IMR-90 (cell line): ENCODE results near the gene RAB43. TPM values are rescaled to one million over a fixed set of nuclear protein-coding genes. Genes with fewer than 3 reads are reported as not detected.

Experiments used
- ATAC-seq: fragments of 200-7000 bp; cut with Tn5 transposase; 2 replicates; pipeline ENCODE4 v1.9.1; 2020; ENCODE audit warnings: low read depth, mild to moderate bottlenecking, moderate library complexity
- BruUV-seq: library from RNA; stranded (reverse); fragments of 400-500 nt; replicated peaks from 2 replicates; lab custom pipeline; 2021; lab: Mats Ljungman, UMichigan
- CTCF ChIA-PET: fragments of 300-600 bp; formaldehyde crosslinking; extraction: SDS; loops from one replicate; lab custom pipeline; 2021; ENCODE audit warnings: antibody characterized with exemption; lab: Yijun Ruan, JAX
- POLR2A ChIA-PET: fragments of 300-600 bp; sonication (Branson Sonifier 250); formaldehyde crosslinking; loops from one replicate; lab custom pipeline; 2022; ENCODE audit warnings: antibody characterized with exemption; ENCODE audit not compliant: unreplicated experiment; lab: Charles Lee
- DNase-seq: peaks from one replicate; pipeline ENCODE4 v3.0.0; 2013
- H2AFZ ChIP-seq: replicated peaks from 2 replicates; pipeline ENCODE3; 2013; ENCODE audit warnings: low read length, mild to moderate bottlenecking; ENCODE audit not compliant: poor library complexity
- H2AK5ac ChIP-seq: 2 replicates; pipeline ENCODE4 v1.6.1; 2013; ENCODE audit warnings: low read depth, low read length, inconsistent platforms
- H2AK9ac ChIP-seq: replicated peaks from 2 replicates; pipeline ENCODE3; 2013; ENCODE audit warnings: mild to moderate bottlenecking, low read depth, low read length, moderate library complexity; ENCODE audit not compliant: poor library complexity
- H2BK120ac ChIP-seq: 2 replicates; pipeline ENCODE4 v1.6.1; 2013; ENCODE audit warnings: low read depth, low read length, inconsistent platforms
- H2BK15ac ChIP-seq: 3 replicates; pipeline ENCODE4 v1.6.1; 2013; ENCODE audit warnings: low read depth, low read length, inconsistent platforms
- H2BK20ac ChIP-seq: 2 replicates; pipeline ENCODE4 v1.6.1; 2013; ENCODE audit warnings: low read depth, mild to moderate bottlenecking, inconsistent platforms, low read length, moderate library complexity
- H2BK5ac ChIP-seq: 2 replicates; pipeline ENCODE4 v1.6.1; 2013; ENCODE audit warnings: mild to moderate bottlenecking, low read depth, low read length, inconsistent platforms; ENCODE audit not compliant: poor library complexity, severe bottlenecking
- H3K14ac ChIP-seq: replicated peaks from 2 replicates; pipeline ENCODE4 v1.6.1; 2013; ENCODE audit warnings: low read depth, low read length, inconsistent platforms
- H3K18ac ChIP-seq: 2 replicates; pipeline ENCODE4 v1.6.1; 2013; ENCODE audit warnings: low read depth, low read length, control low read depth
- H3K23ac ChIP-seq: 2 replicates; pipeline ENCODE4 v1.6.1; 2013; ENCODE audit warnings: low read depth, low read length, inconsistent platforms
- H3K27ac ChIP-seq: 2 replicates; pipeline ENCODE4 v1.5.1; 2013; ENCODE audit warnings: mild to moderate bottlenecking, control low read depth, low read length; ENCODE audit not compliant: insufficient read depth
- H3K27me3 ChIP-seq: 2 replicates; pipeline ENCODE4 v1.6.1; 2013; ENCODE audit warnings: low read length; ENCODE audit not compliant: control insufficient read depth, insufficient read depth
- H3K36me3 ChIP-seq: 2 replicates; pipeline ENCODE4 v1.6.1; 2013; ENCODE audit warnings: low read length, mixed read lengths; ENCODE audit not compliant: control insufficient read depth, insufficient read depth
- H3K4ac ChIP-seq: 2 replicates; pipeline ENCODE4 v1.6.1; 2013; ENCODE audit warnings: low read depth, low read length, inconsistent platforms
- H3K4me1 ChIP-seq: 2 replicates; pipeline ENCODE4 v1.6.1; 2013; ENCODE audit warnings: low read length, mixed read lengths; ENCODE audit not compliant: control insufficient read depth, insufficient read depth
- H3K4me2 ChIP-seq: 2 replicates; pipeline ENCODE4 v1.6.1; 2013; ENCODE audit warnings: low read depth, mild to moderate bottlenecking, control low read depth, low read length, moderate library complexity
- H3K4me3 ChIP-seq: 2 replicates; pipeline ENCODE4 v1.5.1; 2013; ENCODE audit warnings: low read depth, mild to moderate bottlenecking, control low read depth, low read length, moderate library complexity; ENCODE audit not compliant: insufficient read depth
- H3K56ac ChIP-seq: 2 replicates; pipeline ENCODE4 v1.6.1; 2013; ENCODE audit warnings: low read length, inconsistent platforms; ENCODE audit not compliant: insufficient read depth; ENCODE audit errors: extremely low read depth
- H3K79me1 ChIP-seq, 2 experiments: 2 replicates each; pipeline ENCODE4 v1.6.1; 2013; ENCODE audit warnings: low read length in 2 of 2, inconsistent platforms in 1 of 2, low read depth in 1 of 2
- H3K9ac ChIP-seq: 2 replicates; pipeline ENCODE4 v1.6.1; 2013; ENCODE audit warnings: low read depth, low read length, control low read depth
- H3K9me1 ChIP-seq: 2 replicates; pipeline ENCODE4 v1.6.1; 2013; ENCODE audit warnings: low read length, inconsistent platforms; ENCODE audit not compliant: insufficient read depth
- H3K9me3 ChIP-seq: 2 replicates; pipeline ENCODE4 v1.6.1; 2013; ENCODE audit warnings: low read length; ENCODE audit not compliant: control insufficient read depth, insufficient read depth
- H4K20me1 ChIP-seq: 2 replicates; pipeline ENCODE4 v1.6.1; 2013; ENCODE audit warnings: low read length, inconsistent platforms; ENCODE audit not compliant: insufficient read depth
- H4K5ac ChIP-seq: 2 replicates; pipeline ENCODE4 v1.6.1; 2013; ENCODE audit warnings: mild to moderate bottlenecking, low read depth, low read length, control low read depth
- H4K8ac ChIP-seq, 2 experiments: 2 replicates each; pipeline ENCODE4 v1.6.1; 2013; ENCODE audit warnings: low read depth in 2 of 2, low read length in 2 of 2, control low read depth in 1 of 2, inconsistent platforms in 1 of 2
- H4K91ac ChIP-seq: 2 replicates; pipeline ENCODE4 v1.6.1; 2013; ENCODE audit warnings: low read depth, low read length, inconsistent platforms; ENCODE audit not compliant: insufficient read depth
- BHLHE40 ChIP-seq: fragments of 150-350 bp; IDR thresholded peaks from 2 replicates; pipeline ENCODE4 v1.6.1; 2016; ENCODE audit warnings: mild to moderate bottlenecking, low read depth, low read length
- ELK1 ChIP-seq: fragments of 150-350 bp; IDR thresholded peaks from 2 replicates; pipeline ENCODE4 v1.6.1; 2016; ENCODE audit warnings: low read depth, mild to moderate bottlenecking, low read length, moderate library complexity, borderline replicate concordance
- FOS ChIP-seq: fragments of 150-350 bp; IDR thresholded peaks from 2 replicates; pipeline ENCODE4 v1.6.1; 2016; ENCODE audit warnings: low read depth, low read length
- MAFK ChIP-seq: IDR thresholded peaks from 2 replicates; pipeline ENCODE4 v1.6.1; 2012; ENCODE audit warnings: low read depth, low read length, improper control_type of control experiment
- POLR2A ChIP-seq: IDR thresholded peaks from 2 replicates; pipeline ENCODE4 v1.6.1; 2012; ENCODE audit warnings: mild to moderate bottlenecking, low read depth, low read length
- USF2 ChIP-seq: fragments of 150-350 bp; IDR thresholded peaks from 2 replicates; pipeline ENCODE4 v1.6.1; 2017; ENCODE audit warnings: mild to moderate bottlenecking, antibody characterized with exemption, low read length, low read depth
- WGBS, 2 experiments: methylation state at CpG; one replicate each; pipeline versions ENCODE4 v1.1.5 to v1.1.7; 2013; ENCODE audit warnings: missing lambda C conversion rate in 2 of 2; ENCODE audit not compliant: insufficient read length in 1 of 2; ENCODE audit errors: extremely low coverage in 2 of 2; 5-methylcytosine and 5-hydroxymethylcytosine counted together
- dilution Hi-C: fragments of 300-500 bp; cut with HindIII; formaldehyde crosslinking; loops from one replicate; pipeline ENCODE4 v1.14.3; 2018; ENCODE audit warnings: low sequenced_read_pairs; ENCODE audit not compliant: unreplicated experiment
- in situ Hi-C: fragments of 300-500 bp; cut with MboI; formaldehyde crosslinking; loops from 3 replicates; pipeline ENCODE4 v1.14.3; 2019; ENCODE audit warnings: low sequenced_read_pairs, inconsistent platforms, mixed read lengths
- intact Hi-C: fragments of 100-400 bp; cut with micrococcal nuclease; formaldehyde crosslinking; loops from 2 replicates; pipeline ENCODE4 v1.10.0; 2022
- polyA plus RNA-seq, 3 experiments: library from polyadenylated mRNA; depleted of rRNA; stranded (reverse); fragments of >200 nt; gene quantifications; 2 replicates each; pipeline ENCODE4 v1.2.3, GENCODE V29; 2012; ENCODE audit warnings: low replicate concordance in 1 of 3
- total RNA-seq: library from RNA; depleted of rRNA; stranded (reverse); fragments of >200 nt; gene quantifications from 2 replicates; pipeline ENCODE4 v1.2.3, GENCODE V29; 2012

The RAB43 gene
- total and polyA plus RNA-seq, 2 of the 4 experiments (the other 2 are of a cell fraction) = 9.9 to 14.0 TPM

GRCh38 chr3:129061023-129061887 lies 60.3 kb downstream of the RAB43 start:
- Histone ChIP-seq H3K9me1 (no peaks in the 10 kb centered on the region), H3K23ac (no peak overlapping the region), H2AK5ac (no peak overlapping the region), H2AK9ac (no peak overlapping the region), H3K4ac (no peak overlapping the region), H3K27ac (no peak overlapping the region), H4K5ac (no peak overlapping the region), H4K8ac (no peak overlapping the region), H2BK5ac (no peak overlapping the region), H3K18ac (no peak overlapping the region), H3K56ac (no peak overlapping the region), H2BK15ac (no peak overlapping the region), H3K4me3 (no peak overlapping the region), H2BK20ac (no peak overlapping the region), H3K36me3 (no peaks in the 10 kb centered on the region), H3K27me3 (peaks cover 38% of the 10 kb centered on the region), H3K9ac (no peak overlapping the region), H2BK120ac (no peak overlapping the region), H2AFZ (peak overlapping the region; percentile 56), H3K9me3 (no peaks in the 10 kb centered on the region), H4K20me1 (no peaks in the 10 kb centered on the region), H3K14ac (no peak overlapping the region), H4K91ac (no peak overlapping the region), H3K79me1 (no peaks in the 10 kb centered on the region), H3K4me2 (no peak overlapping the region), H3K4me1 (peaks cover 2% of the 10 kb centered on the region; the same call in 1 of the 2 replicates)
- intact Hi-C loops = no loop called here
- dilution Hi-C loops = no loop called here
- ATAC-seq (no peak), DNase-seq (no peak)
- in situ Hi-C loops = no loop called here
- ChIA-PET CTCF (no interaction called here), POLR2A (no interaction called here)
- TF ChIP-seq FOS = no peak
- TF ChIP-seq USF2 = no peak
- TF ChIP-seq ELK1 = no peak
- no peak for TF ChIP-seq BHLHE40
- TF ChIP-seq POLR2A = no peak
- TF ChIP-seq MAFK = no peak
- WGBS, 2 experiments = 86% methylated on average over 13 of the region's 19 CpGs; no CpG with 5 or more reads in 1 of the 2 experiments
- BruUV-seq = no TSS peak
